Measurements from ENCODE around the gene DUSP22.

Gene DUSP22

DNA sequence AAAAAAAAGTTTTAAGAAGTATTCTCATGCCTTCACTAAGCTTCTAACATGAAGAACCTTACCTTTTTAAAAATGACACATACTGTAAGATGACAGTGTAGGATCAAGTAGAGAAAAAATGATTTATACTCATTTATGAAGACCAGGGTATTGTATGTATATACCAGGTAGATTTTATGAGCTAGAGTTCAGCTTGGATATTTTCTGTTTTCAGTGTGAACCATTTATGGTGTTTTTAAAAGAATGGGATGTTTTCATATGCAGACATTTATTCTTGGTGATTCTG lies 24.4 kb downstream of the DUSP22 start:
- no peak overlapping the region for H3K4ac ChIP-seq (ENCODE audit: low read depth, low read length)
- no peak overlapping the region for H4K12ac ChIP-seq (ENCODE audit: low read depth, low read length)
- H3K27ac ChIP-seq (ENCODE audit: low read depth, low read length) = no peak overlapping the region
- no peaks in the 10 kb centered on the region for H3K79me2 ChIP-seq (ENCODE audit: control insufficient read depth, insufficient read depth, low read length, poor library complexity)
- no peak overlapping the region for H2BK12ac ChIP-seq (ENCODE audit: low read length)
- no peak overlapping the region for H4K8ac ChIP-seq (ENCODE audit: low read depth, low read length)
- DNase-seq = no peak
- peaks cover 40% of the 10 kb centered on the region for H3K9me3 ChIP-seq (ENCODE audit: insufficient read depth, low read depth, low read length)
- H3K23ac ChIP-seq (ENCODE audit: low read length) = no peak overlapping the region
- no peaks in the 10 kb centered on the region for H3K27me3 ChIP-seq (ENCODE audit: insufficient read depth, low read length)
- no peak overlapping the region for H3K9ac ChIP-seq (ENCODE audit: low read length)
- no peaks in the 10 kb centered on the region for H3K4me1 ChIP-seq (ENCODE audit: control insufficient read depth in 1 of 2, insufficient read depth in 2 of 2, low read length in 2 of 2)
- H4K91ac ChIP-seq (ENCODE audit: low read depth, low read length) = no peak overlapping the region
- no peak overlapping the region for H2AFZ ChIP-seq (ENCODE audit: insufficient read depth, low read length, poor library complexity)
- H3K14ac ChIP-seq (ENCODE audit: low read length) = no peak overlapping the region
- H3K18ac ChIP-seq (ENCODE audit: low read length) = no peak overlapping the region
- H2BK120ac ChIP-seq (ENCODE audit: insufficient read depth, low read length, poor library complexity) = no peak overlapping the region
- no peak overlapping the region for H2BK5ac ChIP-seq (ENCODE audit: low read depth, low read length, poor library complexity)
- no peak overlapping the region for H2AK5ac ChIP-seq (ENCODE audit: low read length)
- H3K4me2 ChIP-seq (ENCODE audit: low read length) = no peak overlapping the region
- no peaks in the 10 kb centered on the region for H3K79me1 ChIP-seq (ENCODE audit: low read length)
- no peak overlapping the region for H3K4me3 ChIP-seq (ENCODE audit: low read depth, low read length)
- H3K36me3 ChIP-seq (ENCODE audit: control insufficient read depth in 1 of 2, insufficient read depth in 2 of 2, low read length in 2 of 2) = peaks cover 0 to 2% of the 10 kb centered on the region in 2 experiments

DNA sequence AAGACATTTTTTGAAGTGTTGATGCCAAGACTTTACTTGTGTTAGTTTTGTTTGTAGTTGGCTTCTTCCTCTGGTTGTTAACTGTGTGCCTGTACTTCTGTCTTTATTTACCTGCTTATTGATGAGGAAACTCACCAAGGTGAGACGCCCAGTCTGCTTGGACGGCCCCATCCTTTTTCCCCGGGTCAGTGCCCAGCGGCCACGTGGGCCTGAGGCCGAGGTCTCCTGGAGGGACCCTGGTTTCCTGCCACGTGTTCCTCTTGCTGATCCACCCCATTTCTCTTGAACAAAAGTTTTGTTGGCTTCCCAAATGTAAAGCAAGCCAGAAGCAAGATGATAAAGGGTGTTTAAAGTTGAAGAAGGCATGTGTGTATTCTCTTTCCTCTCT lies 24.8 kb downstream of the DUSP22 start:
- H3K27me3 ChIP-seq (ENCODE audit: insufficient read depth, low read length) = no peaks in the 10 kb centered on the region
- H3K4ac ChIP-seq (ENCODE audit: low read depth, low read length) = no peak overlapping the region
- no peak overlapping the region for H3K14ac ChIP-seq (ENCODE audit: low read length)
- H3K79me1 ChIP-seq (ENCODE audit: low read length) = no peaks in the 10 kb centered on the region
- no peak overlapping the region for H4K8ac ChIP-seq (ENCODE audit: low read depth, low read length)
- H3K18ac ChIP-seq (ENCODE audit: low read length) = no peak overlapping the region
- DNase-seq = no peak
- H3K4me2 ChIP-seq (ENCODE audit: low read length) = no peak overlapping the region
- no peak overlapping the region for H2BK12ac ChIP-seq (ENCODE audit: low read length)
- H2BK120ac ChIP-seq (ENCODE audit: insufficient read depth, low read length, poor library complexity) = no peak overlapping the region
- H3K4me1 ChIP-seq (ENCODE audit: control insufficient read depth in 1 of 2, insufficient read depth in 2 of 2, low read length in 2 of 2) = no peaks in the 10 kb centered on the region
- H2BK5ac ChIP-seq (ENCODE audit: low read depth, low read length, poor library complexity) = no peak overlapping the region
- no CpG with 5 or more reads among the region's 7 CpGs for WGBS (ENCODE audit: extremely low coverage, insufficient coverage, insufficient read length)
- no peak overlapping the region for H3K23ac ChIP-seq (ENCODE audit: low read length)
- no peak overlapping the region for H3K27ac ChIP-seq (ENCODE audit: low read depth, low read length)
- H3K79me2 ChIP-seq (ENCODE audit: control insufficient read depth, insufficient read depth, low read length, poor library complexity) = no peaks in the 10 kb centered on the region
- peaks cover 36% of the 10 kb centered on the region for H3K9me3 ChIP-seq (ENCODE audit: insufficient read depth, low read depth, low read length)
- H2AFZ ChIP-seq (ENCODE audit: insufficient read depth, low read length, poor library complexity) = no peak overlapping the region
- no peak overlapping the region for H3K9ac ChIP-seq (ENCODE audit: low read length)
- no peak overlapping the region for H3K4me3 ChIP-seq (ENCODE audit: low read depth, low read length)
- no peak overlapping the region for H4K12ac ChIP-seq (ENCODE audit: low read depth, low read length)
- no peak overlapping the region for H4K91ac ChIP-seq (ENCODE audit: low read depth, low read length)
- H2AK5ac ChIP-seq (ENCODE audit: low read length) = no peak overlapping the region
- H3K36me3 ChIP-seq (ENCODE audit: control insufficient read depth in 1 of 2, insufficient read depth in 2 of 2, low read length in 2 of 2) = peaks cover 0 to 2% of the 10 kb centered on the region in 2 experiments

DNA sequence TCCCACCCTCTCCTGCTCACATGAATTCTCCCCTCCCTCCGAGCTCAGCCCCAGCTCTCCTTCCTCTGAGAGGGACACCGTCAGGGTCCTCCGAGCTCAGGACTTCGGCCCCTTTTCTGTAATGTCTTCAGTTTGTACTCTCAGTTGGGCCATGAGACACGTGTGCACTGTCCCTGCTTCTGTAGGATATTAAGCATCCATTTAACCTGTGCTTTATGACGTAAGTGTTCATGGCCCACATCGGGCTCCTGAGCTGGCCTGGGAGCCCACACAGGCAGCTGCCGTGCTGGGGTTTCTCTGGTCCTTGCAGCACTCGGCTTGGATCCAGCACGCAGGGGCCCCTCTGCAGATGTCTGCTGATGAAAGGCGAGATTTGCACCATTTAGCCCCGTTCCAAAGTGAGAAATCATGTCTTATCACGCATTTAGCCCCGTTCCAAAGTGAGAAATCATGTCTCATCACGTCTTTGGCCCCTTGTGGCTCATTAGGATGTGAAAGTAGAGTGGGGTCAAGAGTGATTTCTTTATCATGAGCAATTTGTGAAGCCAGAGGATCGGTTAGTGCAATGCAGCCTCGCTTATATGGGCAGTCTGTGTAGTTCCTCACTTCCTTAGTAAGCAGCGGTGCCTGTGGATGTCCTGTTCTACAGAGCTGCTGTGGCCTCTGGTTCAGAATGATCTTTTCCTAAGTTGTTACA lies 25.3 kb downstream of the DUSP22 start:
- H4K8ac ChIP-seq (ENCODE audit: low read depth, low read length) = no peak overlapping the region
- H4K91ac ChIP-seq (ENCODE audit: low read depth, low read length) = no peak overlapping the region
- H3K14ac ChIP-seq (ENCODE audit: low read length) = no peak overlapping the region
- no peak overlapping the region for H3K23ac ChIP-seq (ENCODE audit: low read length)
- H3K36me3 ChIP-seq (ENCODE audit: control insufficient read depth in 1 of 2, insufficient read depth in 2 of 2, low read length in 2 of 2) = peaks cover 0 to 2% of the 10 kb centered on the region in 2 experiments
- no peaks in the 10 kb centered on the region for H3K4me1 ChIP-seq (ENCODE audit: control insufficient read depth in 1 of 2, insufficient read depth in 2 of 2, low read length in 2 of 2)
- H2BK5ac ChIP-seq (ENCODE audit: low read depth, low read length, poor library complexity) = no peak overlapping the region
- H3K4ac ChIP-seq (ENCODE audit: low read depth, low read length) = no peak overlapping the region
- no peak overlapping the region for H2BK12ac ChIP-seq (ENCODE audit: low read length)
- no peak overlapping the region for H2AFZ ChIP-seq (ENCODE audit: insufficient read depth, low read length, poor library complexity)
- peaks cover 38% of the 10 kb centered on the region for H3K9me3 ChIP-seq (ENCODE audit: insufficient read depth, low read depth, low read length)
- H3K27ac ChIP-seq (ENCODE audit: low read depth, low read length) = no peak overlapping the region
- H3K4me3 ChIP-seq (ENCODE audit: low read depth, low read length) = no peak overlapping the region
- WGBS (ENCODE audit: extremely low coverage, insufficient coverage, insufficient read length) = no CpG with 5 or more reads among the region's 18 CpGs
- no peaks in the 10 kb centered on the region for H3K79me1 ChIP-seq (ENCODE audit: low read length)
- H2BK120ac ChIP-seq (ENCODE audit: insufficient read depth, low read length, poor library complexity) = no peak overlapping the region
- no peak overlapping the region for H3K18ac ChIP-seq (ENCODE audit: low read length)
- H3K27me3 ChIP-seq (ENCODE audit: insufficient read depth, low read length) = no peaks in the 10 kb centered on the region
- no peak overlapping the region for H3K9ac ChIP-seq (ENCODE audit: low read length)
- H2AK5ac ChIP-seq (ENCODE audit: low read length) = no peak overlapping the region
- no peaks in the 10 kb centered on the region for H3K79me2 ChIP-seq (ENCODE audit: control insufficient read depth, insufficient read depth, low read length, poor library complexity)
- H3K4me2 ChIP-seq (ENCODE audit: low read length) = no peak overlapping the region
- peak in 1 of 2 donors; percentile 19 for DNase-seq
- no peak overlapping the region for H4K12ac ChIP-seq (ENCODE audit: low read depth, low read length)

DNA sequence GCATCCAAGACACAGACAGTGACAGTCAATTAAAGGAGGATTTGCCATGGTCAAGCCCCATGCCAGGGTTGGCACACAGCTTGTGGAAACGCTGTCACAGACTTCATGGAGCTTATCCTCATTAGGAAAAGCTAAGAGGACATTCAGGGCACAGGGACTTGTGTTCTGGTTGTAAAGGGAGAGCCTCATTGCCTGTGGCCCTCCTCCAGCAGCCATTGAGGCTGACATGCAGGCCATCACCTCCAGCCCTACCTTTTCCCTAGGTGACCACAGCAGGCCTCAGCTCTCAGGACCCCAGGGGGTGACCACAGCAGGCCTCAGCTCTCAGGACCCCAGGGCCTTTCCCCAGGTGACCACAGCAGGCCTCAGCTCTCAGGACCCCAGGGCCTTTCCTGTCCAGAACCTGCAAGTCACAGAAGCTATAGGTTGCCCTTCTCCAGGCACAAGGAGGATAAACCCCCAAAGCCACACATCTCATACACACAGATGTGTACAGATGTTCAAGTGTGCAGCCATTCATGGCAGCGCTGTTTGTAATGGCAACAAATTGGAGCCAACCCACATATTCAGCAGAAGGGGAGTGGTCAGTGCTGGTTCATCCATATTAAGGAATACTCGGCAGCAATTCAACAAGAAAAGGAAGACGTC lies 26.1 kb downstream of the DUSP22 start:
- Histone ChIP-seq H3K27ac (ENCODE audit: low read depth, low read length) (no peak overlapping the region), H3K9me3 (ENCODE audit: insufficient read depth, low read depth, low read length) (peaks cover 39% of the 10 kb centered on the region), H3K4me2 (ENCODE audit: low read length) (no peak overlapping the region), H3K79me2 (ENCODE audit: control insufficient read depth, insufficient read depth, low read length, poor library complexity) (no peaks in the 10 kb centered on the region), H3K4ac (ENCODE audit: low read depth, low read length) (no peak overlapping the region), H3K4me3 (ENCODE audit: low read depth, low read length) (peak overlapping the region; percentile 0), H4K12ac (ENCODE audit: low read depth, low read length) (no peak overlapping the region), H2BK120ac (ENCODE audit: insufficient read depth, low read length, poor library complexity) (no peak overlapping the region), H2AFZ (ENCODE audit: insufficient read depth, low read length, poor library complexity) (no peak overlapping the region), H3K79me1 (ENCODE audit: low read length) (no peaks in the 10 kb centered on the region), H4K8ac (ENCODE audit: low read depth, low read length) (no peak overlapping the region), H3K18ac (ENCODE audit: low read length) (no peak overlapping the region), H3K27me3 (ENCODE audit: insufficient read depth, low read length) (no peaks in the 10 kb centered on the region), H4K91ac (ENCODE audit: low read depth, low read length) (no peak overlapping the region), H2BK5ac (ENCODE audit: low read depth, low read length, poor library complexity) (no peak overlapping the region), H3K4me1 (ENCODE audit: control insufficient read depth in 1 of 2, insufficient read depth in 2 of 2, low read length in 2 of 2) (no peaks in the 10 kb centered on the region), H2BK12ac (ENCODE audit: low read length) (no peak overlapping the region), H3K14ac (ENCODE audit: low read length) (no peak overlapping the region), H2AK5ac (ENCODE audit: low read length) (no peak overlapping the region), H3K36me3 (ENCODE audit: control insufficient read depth in 1 of 2, insufficient read depth in 2 of 2, low read length in 2 of 2) (peaks cover 0 to 2% of the 10 kb centered on the region in 2 experiments), H3K9ac (ENCODE audit: low read length) (no peak overlapping the region), H3K23ac (ENCODE audit: low read length) (no peak overlapping the region)
- DNase-seq = no peak
- WGBS (ENCODE audit: extremely low coverage, insufficient coverage, insufficient read length) = no CpG with 5 or more reads among the region's 4 CpGs
